Gastroesophageal sphincter (tissue), 4 donors: ENCODE data around the gene MGLL. TPM values are rescaled to one million over a fixed set of nuclear protein-coding genes. Genes with fewer than 3 reads are reported as not detected.

Source experiments
- ATAC-seq: fragments of 150-250 bp; one replicate; pipeline ENCODE4 v1.9.1; 2016; ENCODE audit warnings: mild to moderate bottlenecking, moderate library complexity
- H3K27ac ChIP-seq, 4 donors: fragments of 200-600 bp; sonication (generic) in 3 of 4; 1 replicate in 3 of 4; 2 replicates in 1 of 4; pipeline ENCODE4 v1.5.1; 2016 to 2019
- H3K27me3 ChIP-seq: fragments of 200-600 bp; sonication (generic); one replicate; pipeline ENCODE4 v1.5.1; 2019
- H3K36me3 ChIP-seq, 2 donors: fragments of 200-600 bp; sonication (generic); one replicate each; pipeline ENCODE4 v1.5.1; 2019; ENCODE audit warnings: control low read depth in 1 of 2
- H3K4me1 ChIP-seq, 3 donors: fragments of 200-600 bp; sonication (generic); 1 replicate in 2 of 3; 2 replicates in 1 of 3; pipeline ENCODE4 v1.5.1; 2016 to 2019; ENCODE audit warnings: control low read depth in 2 of 3
- H3K4me3 ChIP-seq, 2 donors: fragments of 200-600 bp; sonication (generic); one replicate each; pipeline ENCODE4 v1.5.1; 2019; ENCODE audit warnings: mild to moderate bottlenecking in 1 of 2, moderate library complexity in 1 of 2
- H3K9me3 ChIP-seq, 3 donors: fragments of 200-600 bp; sonication (generic); one replicate each; pipeline ENCODE4 v1.5.1; 2017 to 2019; ENCODE audit warnings: control low read depth in 2 of 3
- EP300 ChIP-seq: sonication (generic); formaldehyde crosslinking; IDR thresholded peaks from one replicate; pipeline ENCODE4 v1.6.1; 2017; ENCODE audit warnings: antibody characterized with exemption, mild to moderate bottlenecking
- POLR2A ChIP-seq, 2 donors: fragments of 450-650 bp; IDR thresholded peaks; one replicate each; pipeline ENCODE4 v1.6.1; 2017; ENCODE audit warnings: antibody characterized with exemption in 2 of 2, mild to moderate bottlenecking in 2 of 2, moderate library complexity in 1 of 2
- POLR2AphosphoS5 ChIP-seq: sonication (generic); formaldehyde crosslinking; IDR thresholded peaks from one replicate; pipeline ENCODE4 v1.6.1; 2017; ENCODE audit warnings: antibody characterized with exemption
- WGBS, 2 donors: methylation state at CpG; one replicate each; pipeline ENCODE4 v1.1.5; 2018; ENCODE audit warnings: low coverage in 1 of 2; 5-methylcytosine and 5-hydroxymethylcytosine counted together
- total RNA-seq, 4 donors: library from RNA; depleted of rRNA; stranded (reverse); fragments of >200 nt; gene quantifications; one replicate each; pipeline ENCODE4 v1.1.0, GENCODE V29; 2016
- TF ChIP-seq, protein P1 (sequence below), 4 experiments: fragments of 200-600 bp in 2 of 4; fragments of 450-650 bp in 2 of 4; sonication (generic) in 1 of 4; IDR thresholded peaks; one replicate each; pipeline ENCODE4 v1.5.1; 2017 to 2019; ENCODE audit warnings: antibody characterized with exemption in 4 of 4, mild to moderate bottlenecking in 2 of 4, moderate library complexity in 2 of 4

The MGLL gene
- total RNA-seq, 4 donors from 2014 or later = 39.2 to 171 (median 55.8) TPM

DNA sequence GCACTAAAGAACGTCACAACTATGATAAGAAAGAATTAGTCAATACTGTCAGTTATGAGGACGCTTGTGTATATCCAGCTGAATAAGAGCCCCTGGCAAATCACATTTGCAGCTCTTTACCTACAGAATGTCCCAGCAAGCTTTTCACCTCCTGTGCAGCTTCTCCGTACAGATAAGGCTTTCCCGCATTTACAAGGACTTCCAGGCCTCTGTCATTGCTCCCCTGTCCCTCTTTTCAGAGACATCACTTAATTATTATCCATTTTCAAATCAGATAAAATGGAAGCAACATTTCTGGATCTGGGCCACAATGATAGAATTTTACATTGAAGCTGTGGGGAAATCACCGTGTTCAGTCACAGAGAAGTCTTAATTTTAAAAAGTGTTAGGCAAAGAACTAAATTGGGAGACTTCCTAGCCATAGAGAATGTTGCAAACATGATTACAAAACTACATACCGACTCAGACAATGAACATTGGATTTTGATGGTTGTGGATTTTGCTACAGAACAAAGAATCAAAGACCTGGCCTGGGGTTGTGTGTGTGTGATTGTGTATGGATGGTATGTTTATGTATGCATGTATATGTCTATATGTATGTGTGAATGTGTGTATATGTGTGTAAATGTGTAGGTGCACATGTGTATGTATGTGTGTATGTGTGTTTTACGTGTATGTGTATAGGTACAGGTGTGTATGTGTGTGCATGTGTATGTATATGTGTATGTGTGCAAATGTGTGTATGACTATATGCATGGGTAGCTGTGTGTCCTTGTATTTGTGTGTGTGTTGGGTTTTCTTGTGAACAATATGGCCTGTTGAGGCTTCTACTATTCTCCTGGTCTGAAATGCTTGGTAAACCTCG lies 41.5 kb downstream of the MGLL start:
- H3K9me3 ChIP-seq = no peaks in the 10 kb centered on the region
- TF ChIP-seq EP300 = no peak
- TF ChIP-seq, protein P1, sequence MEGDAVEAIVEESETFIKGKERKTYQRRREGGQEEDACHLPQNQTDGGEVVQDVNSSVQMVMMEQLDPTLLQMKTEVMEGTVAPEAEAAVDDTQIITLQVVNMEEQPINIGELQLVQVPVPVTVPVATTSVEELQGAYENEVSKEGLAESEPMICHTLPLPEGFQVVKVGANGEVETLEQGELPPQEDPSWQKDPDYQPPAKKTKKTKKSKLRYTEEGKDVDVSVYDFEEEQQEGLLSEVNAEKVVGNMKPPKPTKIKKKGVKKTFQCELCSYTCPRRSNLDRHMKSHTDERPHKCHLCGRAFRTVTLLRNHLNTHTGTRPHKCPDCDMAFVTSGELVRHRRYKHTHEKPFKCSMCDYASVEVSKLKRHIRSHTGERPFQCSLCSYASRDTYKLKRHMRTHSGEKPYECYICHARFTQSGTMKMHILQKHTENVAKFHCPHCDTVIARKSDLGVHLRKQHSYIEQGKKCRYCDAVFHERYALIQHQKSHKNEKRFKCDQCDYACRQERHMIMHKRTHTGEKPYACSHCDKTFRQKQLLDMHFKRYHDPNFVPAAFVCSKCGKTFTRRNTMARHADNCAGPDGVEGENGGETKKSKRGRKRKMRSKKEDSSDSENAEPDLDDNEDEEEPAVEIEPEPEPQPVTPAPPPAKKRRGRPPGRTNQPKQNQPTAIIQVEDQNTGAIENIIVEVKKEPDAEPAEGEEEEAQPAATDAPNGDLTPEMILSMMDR (IDR thresholded peaks at IDR 0.05) = no peak
- TF ChIP-seq POLR2AphosphoS5 = no peak
- no peak for TF ChIP-seq POLR2A (IDR thresholded peaks at IDR 0.05)
- no peak overlapping the region for H3K4me3 ChIP-seq
- H3K27ac ChIP-seq = peak overlapping the region in 3 of 4 donors; percentile 64 to 77 (median 73)
- peaks cover under 1 to 85% (median 35%) of the 10 kb centered on the region in 3 donors for H3K4me1 ChIP-seq
- no peaks in the 10 kb centered on the region for H3K36me3 ChIP-seq
- H3K27me3 ChIP-seq = no peaks in the 10 kb centered on the region
- WGBS, 2 donors = 69 to 92% methylated on average over 7 to 8 of the region's 8 CpGs
- ATAC-seq = no peak

DNA sequence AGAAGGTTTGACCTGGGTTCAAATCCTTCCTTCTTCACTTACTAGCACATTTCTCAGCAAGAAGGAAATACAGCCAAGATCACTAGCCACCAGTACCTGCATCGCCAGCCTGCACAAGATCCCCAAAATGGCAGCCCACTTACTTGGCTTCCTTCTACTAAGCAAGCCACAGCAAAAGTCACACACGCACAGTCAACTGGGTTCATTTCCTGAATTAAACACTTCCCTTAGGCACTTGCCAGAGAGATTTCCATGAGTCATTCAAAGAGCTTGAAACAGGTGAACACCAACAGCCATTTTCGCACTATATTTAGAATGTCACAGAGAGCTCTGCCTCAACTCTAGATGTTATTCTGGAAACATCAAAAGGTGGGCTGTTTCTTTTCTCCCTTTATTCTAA lies 42.6 kb downstream of the MGLL start:
- peak; percentile 30 for ATAC-seq
- H3K4me3 ChIP-seq = no peak overlapping the region
- 33 to 39% methylated on average over 1 to 3 of the region's 3 CpGs for WGBS, 2 donors

DNA sequence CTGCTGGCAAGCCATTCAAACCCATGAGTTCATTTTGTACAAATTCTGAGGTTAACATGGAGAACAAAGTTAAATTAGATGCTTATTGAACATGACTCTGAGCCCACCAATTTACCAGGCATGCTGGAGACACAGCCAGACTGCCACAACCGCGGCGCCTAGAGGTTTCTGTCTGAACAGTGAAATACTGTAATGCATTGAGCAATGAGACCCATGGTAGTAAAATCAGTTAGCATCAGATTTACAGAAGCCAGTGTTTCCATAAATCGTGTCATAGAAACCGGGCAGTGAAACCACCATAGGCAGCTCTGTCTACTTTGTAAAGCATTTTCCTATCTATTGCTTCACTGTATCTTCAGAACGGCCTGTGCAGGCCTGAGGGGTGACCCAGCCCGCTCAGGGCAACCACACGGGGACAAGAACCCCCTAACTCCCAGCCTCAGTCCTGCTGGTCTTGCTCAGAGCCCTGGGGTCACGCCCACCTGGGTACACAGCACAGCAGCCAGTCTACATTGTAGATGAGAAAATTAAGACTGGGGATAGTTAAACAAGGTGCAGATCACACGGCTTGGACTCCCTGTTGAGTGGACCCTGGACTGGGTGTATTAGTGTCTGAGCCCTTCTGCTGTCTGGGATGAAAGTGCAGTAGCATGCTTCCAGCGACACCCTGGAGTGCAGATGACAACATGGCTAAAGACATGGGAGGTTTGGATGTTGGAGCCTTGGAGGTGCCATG lies 44.2 kb downstream of the MGLL start:
- TF ChIP-seq POLR2AphosphoS5 = no peak
- no peak for TF ChIP-seq POLR2A (IDR thresholded peaks at IDR 0.05)
- TF ChIP-seq, protein P1 (IDR thresholded peaks at IDR 0.05) = no peak
- TF ChIP-seq EP300 = no peak
- Histone ChIP-seq H3K27me3 (no peaks in the 10 kb centered on the region), H3K27ac (no peak overlapping the region), H3K4me1 (peaks cover 3 to 90% (median 41%) of the 10 kb centered on the region in 3 donors), H3K9me3 (no peaks in the 10 kb centered on the region), H3K4me3 (no peak overlapping the region), H3K36me3 (no peaks in the 10 kb centered on the region)
- WGBS, 2 donors = 91 to 94% methylated on average over 5 of the region's 11 CpGs
- no peak for ATAC-seq

More for the DNA sequence above, 42.6 kb downstream of the MGLL start:
- TF ChIP-seq POLR2AphosphoS5 (peak; percentile 31), POLR2A (IDR thresholded peaks at IDR 0.05) (no peak), EP300 (no peak)
- TF ChIP-seq, protein P1 (IDR thresholded peaks at IDR 0.05) = no peak
- H3K27me3 ChIP-seq = no peaks in the 10 kb centered on the region
- H3K36me3 ChIP-seq = no peaks in the 10 kb centered on the region
- H3K9me3 ChIP-seq = no peaks in the 10 kb centered on the region
- H3K27ac ChIP-seq = peak overlapping the region in 3 of 4 donors; percentile 64 to 77 (median 73)
- H3K4me1 ChIP-seq = peaks cover 3 to 85% (median 34%) of the 10 kb centered on the region in 3 donors

DNA sequence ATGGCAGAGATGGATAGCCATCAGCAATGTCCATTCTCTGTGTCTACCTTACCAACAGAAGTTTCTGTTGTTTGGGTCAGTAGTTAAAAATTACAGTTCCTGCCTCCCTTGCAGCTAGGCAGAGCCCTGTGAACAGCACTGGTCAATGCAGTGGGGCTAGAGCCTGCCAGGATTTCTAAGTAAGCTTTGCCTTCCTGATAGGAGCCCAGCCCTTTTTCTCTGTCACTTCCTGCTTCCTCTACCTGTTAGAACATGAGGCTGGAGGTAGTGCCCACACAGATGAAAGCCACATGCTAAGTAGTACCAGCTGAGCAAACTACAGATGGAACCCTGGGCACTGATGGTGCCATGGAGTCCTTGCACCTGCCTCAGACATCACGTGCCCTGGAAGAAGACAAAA lies 45.0 kb downstream of the MGLL start:
- WGBS, 2 donors = 100% methylated on average over 1 of the region's 1 CpG; no CpG with 5 or more reads in 1 of the 2 donors
- H3K4me1 ChIP-seq = peaks cover 3 to 93% (median 41%) of the 10 kb centered on the region in 3 donors
- H3K4me3 ChIP-seq = no peak overlapping the region

More for the DNA sequence above, 45.0 kb downstream of the MGLL start:
- Histone ChIP-seq H3K9me3 (no peaks in the 10 kb centered on the region), H3K27me3 (no peaks in the 10 kb centered on the region), H3K36me3 (no peaks in the 10 kb centered on the region), H3K27ac (peak overlapping the region in 1 of 4 donors; percentile 87)
- TF ChIP-seq POLR2AphosphoS5 = no peak
- TF ChIP-seq POLR2A (IDR thresholded peaks at IDR 0.05) = no peak
- TF ChIP-seq, protein P1 (IDR thresholded peaks at IDR 0.05) = no peak
- no peak for TF ChIP-seq EP300
- no peak for ATAC-seq
